K562 (cell line): ENCODE measurements around the gene METTL23. TPM values are rescaled to one million over a fixed set of nuclear protein-coding genes. Genes with fewer than 3 reads are reported as not detected.
A peak's percentile ranks its signal among the peaks of the same experiment; 100 is the strongest.

Source experiments
- ATAC-seq: fragments of 200-7000 bp; cut with Tn5 transposase; 3 replicates; pipeline ENCODE4 v1.9.1; 2020; ENCODE audit warnings: moderate library complexity
- Bru-seq: library from RNA; stranded (reverse); fragments of 400-500 nt; gene quantifications from one replicate; lab custom pipeline; 2021; lab: Mats Ljungman, UMichigan
- BruChase-seq, 2 experiments: library from RNA; stranded (reverse); fragments of 400-500 nt; gene quantifications; one replicate each; lab custom pipeline; 2021; lab: Mats Ljungman, UMichigan
- BruUV-seq: library from RNA; stranded (reverse); fragments of 400-500 nt; replicated peaks from 2 replicates; lab custom pipeline; 2021; lab: Mats Ljungman, UMichigan
- CTCF ChIA-PET: fragments of 300-600 bp; formaldehyde crosslinking; extraction: SDS; loops from one replicate; lab custom pipeline; 2021; ENCODE audit warnings: low intra/inter-chr PET ratio; lab: Yijun Ruan, JAX
- POLR2A ChIA-PET: fragments of 300-600, 350-650 bp; sonication (Branson Sonifier 250); formaldehyde crosslinking; extraction: SDS; loops from one replicate; lab custom pipeline; 2021; ENCODE audit warnings: antibody characterized with exemption, inconsistent platforms; lab: Yijun Ruan, JAX
- DNase-seq, 4 experiments: peaks; one replicate each; pipeline versions ENCODE4 v3.0.0 to v3.0.0-alpha.2; 2011 to 2018; ENCODE audit warnings: low spot score in 3 of 4, mixed read lengths in 3 of 4; ENCODE audit errors: extremely low read depth in 1 of 4
- FAIRE-seq: peaks from 2 replicates; lab custom pipeline; 2011; peaks lifted over from hg19 to GRCh38; lab: Jason Lieb, UNC
- H2AFZ ChIP-seq: 2 replicates; pipeline ENCODE4 v1.6.0; 2011; ENCODE audit warnings: low read depth, low read length, control low read depth, inconsistent platforms
- H3K27ac ChIP-seq: fragments of 200-600 bp; 3 replicates; pipeline ENCODE4 v1.8.0; 2011; ENCODE audit warnings: low read depth, mild to moderate bottlenecking, control low read depth, inconsistent platforms, low read length, moderate library complexity, mixed read lengths; ENCODE audit errors: extremely low read depth
- H3K27me3 ChIP-seq, 2 experiments: fragments of 300-600 bp in 1 of 2; 2 replicates in 1 of 2; 3 replicates in 1 of 2; pipeline versions ENCODE4 v1.6.0 to v1.8.0; 2011; ENCODE audit warnings: inconsistent platforms in 2 of 2, low read length in 2 of 2, mild to moderate bottlenecking in 1 of 2, mixed read lengths in 1 of 2, moderate library complexity in 1 of 2; ENCODE audit not compliant: control insufficient read depth in 2 of 2, insufficient read depth in 2 of 2
- H3K36me3 ChIP-seq: fragments of 300-600 bp; 3 replicates; pipeline ENCODE4 v1.8.0; 2011; ENCODE audit warnings: mild to moderate bottlenecking, low read length, inconsistent platforms; ENCODE audit not compliant: control insufficient read depth, insufficient read depth
- H3K4me1 ChIP-seq, 2 experiments: fragments of 200-600 bp in 1 of 2; replicated peaks in 1 of 2; 2 replicates in 1 of 2; 3 replicates in 1 of 2; pipeline versions ENCODE4 v1.5.1 to v1.8.0; 2011; ENCODE audit warnings: inconsistent platforms in 2 of 2, low read length in 2 of 2, mild to moderate bottlenecking in 1 of 2, mixed read lengths in 1 of 2, moderate library complexity in 1 of 2; ENCODE audit not compliant: control insufficient read depth in 2 of 2, insufficient read depth in 2 of 2
- H3K4me2 ChIP-seq: 2 replicates; pipeline ENCODE4 v1.6.1; 2011; ENCODE audit warnings: low read length, control low read depth, inconsistent platforms, mixed read lengths; ENCODE audit not compliant: insufficient read depth
- H3K4me3 ChIP-seq: fragments of 200-600 bp; sonication (generic), shearing (Covaris generic); 2 replicates; pipeline ENCODE4 v1.5.1; 2016; ENCODE audit warnings: control low read depth, inconsistent platforms
- H3K79me2 ChIP-seq: fragments of 200-600 bp; 3 replicates; pipeline ENCODE4 v1.8.0; 2011; ENCODE audit warnings: low read length, inconsistent platforms; ENCODE audit not compliant: control insufficient read depth, insufficient read depth
- H3K9ac ChIP-seq, 2 experiments: 2 replicates each; pipeline versions ENCODE4 v1.6.0 to v1.6.1; 2011; ENCODE audit warnings: low read depth in 2 of 2, low read length in 2 of 2, control low read depth in 1 of 2, inconsistent platforms in 1 of 2, mild to moderate bottlenecking in 1 of 2, mixed read lengths in 1 of 2; ENCODE audit not compliant: insufficient read depth in 1 of 2
- H3K9me1 ChIP-seq: one replicate; pipeline ENCODE4 v1.6.0; 2011; ENCODE audit warnings: inconsistent platforms, mild to moderate bottlenecking, low read length, moderate library complexity; ENCODE audit not compliant: control insufficient read depth, insufficient read depth
- H3K9me3 ChIP-seq: replicated peaks from 2 replicates; pipeline ENCODE4 v1.5.1; 2011; ENCODE audit warnings: low read depth, low read length, inconsistent platforms; ENCODE audit not compliant: control insufficient read depth, insufficient read depth
- H4K20me1 ChIP-seq: replicated peaks from 2 replicates; pipeline ENCODE4 v1.6.1; 2011; ENCODE audit warnings: low read length, inconsistent platforms, mixed read lengths; ENCODE audit not compliant: control insufficient read depth, insufficient read depth
- DIDO1 ChIP-seq: fragments of 450-650 bp; IDR thresholded peaks from 2 replicates; pipeline ENCODE4 v1.6.1; 2016; ENCODE audit warnings: low read depth, missing biosample characterization, missing genetic modification characterization
- DPF2 ChIP-seq: fragments of 450-650 bp; IDR thresholded peaks from 2 replicates; pipeline ENCODE4 v1.6.1; 2016
- HDAC6 ChIP-seq: IDR thresholded peaks from 2 replicates; pipeline ENCODE4 v1.6.1; 2012; ENCODE audit warnings: low read depth, mild to moderate bottlenecking, control low read depth, inconsistent platforms, low read length, moderate library complexity
- MCM2 ChIP-seq: fragments of 450-650 bp; IDR thresholded peaks from 2 replicates; pipeline ENCODE4 v1.6.1; 2017; ENCODE audit warnings: low read depth, mild to moderate bottlenecking
- NFIC ChIP-seq: fragments of 450-650 bp; IDR thresholded peaks from 2 replicates; pipeline ENCODE4 v1.6.1; 2017; ENCODE audit warnings: mild to moderate bottlenecking, inconsistent platforms
- WGBS: fragments of 100-300 bp; shearing (Covaris generic); methylation state at CpG from one replicate; pipeline ENCODE4 v1.1.6; 2016; ENCODE audit warnings: low coverage, mixed read lengths; ENCODE audit not compliant: insufficient coverage; ENCODE audit errors: missing lambda C conversion rate; 5-methylcytosine and 5-hydroxymethylcytosine counted together
- in situ Hi-C: fragments of 300-500 bp; cut with MboI; formaldehyde crosslinking; loops from 4 replicates; pipeline ENCODE4 v1.15.0; 2018; ENCODE audit warnings: inconsistent platforms, mixed read lengths
- intact Hi-C: fragments of 100-400 bp; cut with micrococcal nuclease; formaldehyde crosslinking; loops from 2 replicates; pipeline ENCODE4 v1.14.2; 2022
- long read RNA-seq, 3 experiments: library from polyadenylated mRNA in 2 of 3; library from RNA in 1 of 3; unstranded in 2 of 3; stranded (forward) in 1 of 3; transcript quantifications; one replicate each; pipeline ENCODE4 v2.0.0, GENCODE V29; 2019 to 2022
- polyA minus RNA-seq, 3 experiments: library from RNA; depleted of rRNA, polyadenylated mRNA; stranded (reverse); fragments of >200 nt; gene quantifications; 2 replicates each; pipeline ENCODE4 v1.2.3, GENCODE V29; 2011
- polyA plus RNA-seq, 8 experiments: library from polyadenylated mRNA; depleted of rRNA in 4 of 8; stranded (reverse) in 5 of 8; unstranded in 3 of 8; fragments of >200 nt; fragmentation: Nextera tagmentation in 2 of 8; fragmentation: Illumina TruSeq in 1 of 8; extraction: Ambion mirVana in 2 of 8; extraction: Trizol in 1 of 8; gene quantifications; 2 replicates each; pipeline versions ENCODE4 v1.2.1 to v1.2.3, GENCODE V29; 2011 to 2014; ENCODE audit warnings: inconsistent platforms in 1 of 8, missing spikeins in 1 of 8
- total RNA-seq, 7 experiments: library from RNA; depleted of rRNA in 6 of 7; stranded (reverse); fragments of >200 nt in 6 of 7; fragmentation: Illumina TruSeq in 2 of 7; extraction: Trizol in 2 of 7; gene quantifications; 2 replicates each; pipeline versions ENCODE4 v1.2.1 to v1.2.3, GENCODE V29; 2011 to 2021; ENCODE audit warnings: low replicate concordance in 1 of 7
- TF ChIP-seq, protein P1 (sequence below): sonication (generic); formaldehyde crosslinking; IDR thresholded peaks from 2 replicates; pipeline ENCODE4 v1.8.0; 2022; ENCODE audit warnings: mild to moderate bottlenecking, missing genetic modification reagents
- TF ChIP-seq, protein P2 (sequence below): fragments of 450-650 bp; conservative IDR thresholded peaks from 2 replicates; pipeline ENCODE4 v1.6.1; 2016; ENCODE audit warnings: missing genetic modification characterization, low read depth, mild to moderate bottlenecking, missing compliant biosample characterization, moderate library complexity

Gene METTL23, protein sequence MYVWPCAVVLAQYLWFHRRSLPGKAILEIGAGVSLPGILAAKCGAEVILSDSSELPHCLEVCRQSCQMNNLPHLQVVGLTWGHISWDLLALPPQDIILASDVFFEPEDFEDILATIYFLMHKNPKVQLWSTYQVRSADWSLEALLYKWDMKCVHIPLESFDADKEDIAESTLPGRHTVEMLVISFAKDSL
- total RNA-seq (2011; cell fraction: chromatin; rRNA removed; ENCODE audit: low replicate concordance), result 39.2 and 44.3 TPM in 2 replicates
- total RNA-seq (2011; cell fraction: nucleolus; rRNA removed), result 29.1 and 31.7 TPM in 2 replicates
- 28.7 and 31.7 TPM in 2 replicates for total RNA-seq (2011; cell fraction: nucleoplasm; rRNA removed)
- total RNA-seq (2014; rRNA removed) (29.4 and 32.9 TPM in 2 replicates), total RNA-seq (2014; rRNA removed; fragmentation: Illumina TruSeq; extraction: Trizol) (37.3 and 47.0 TPM in 2 replicates), total RNA-seq (2015; rRNA removed; fragmentation: Illumina TruSeq; extraction: Trizol) (24.1 and 29.5 TPM in 2 replicates), total RNA-seq (2021) (36.5 TPM in 2 replicates), polyA plus RNA-seq (2011; rRNA removed) (56.7 and 67.3 TPM in 2 replicates), polyA plus RNA-seq (2014; fragmentation: Illumina TruSeq; extraction: Trizol) (41.6 and 44.1 TPM in 2 replicates), polyA plus RNA-seq (2014; fragmentation: Nextera tagmentation; extraction: Ambion mirVana) (10 to 100 TPM; 42.2 to 46.1 TPM), polyA plus RNA-seq (2014; rRNA removed) (46.6 and 58.5 TPM in 2 replicates), polyA minus RNA-seq (2011; rRNA and poly(A)+ RNA removed) (29.0 and 31.8 TPM in 2 replicates), Bru-seq, nascent RNA (percentile 77 among the genes with signal in this experiment), BruChase-seq, experiment 1, labeled RNA remaining after a 2-hour chase (percentile 65 among the genes with signal in this experiment), BruChase-seq, experiment 2, labeled RNA remaining after a 6-hour chase (percentile 65 among the genes with signal in this experiment)
- 40.2 and 42.2 TPM in 2 replicates for polyA plus RNA-seq (2011; cell fraction: cytosol; rRNA removed)
- 39.8 and 45.6 TPM in 2 replicates for polyA plus RNA-seq (2011; cell fraction: nucleus; rRNA removed)
- 44.3 and 52.0 TPM in 2 replicates for polyA plus RNA-seq (2012)
- 6.7 and 12.1 TPM in 2 replicates for polyA minus RNA-seq (2011; cell fraction: cytosol; rRNA and poly(A)+ RNA removed)
- 9.2 and 15.1 TPM in 2 replicates for polyA minus RNA-seq (2011; cell fraction: nucleus; rRNA and poly(A)+ RNA removed)
- long read RNA-seq, experiment 1, transcript METTL23-206 (5 exons, 581 nt), result major isoform, 6 of 35 reads
- long read RNA-seq, experiment 1, transcript METTL23-201 (5 exons, 1,155 nt), result major isoform, 6 of 35 reads
- long read RNA-seq, experiment 1, partial matches to known transcripts, result 3 of 35 reads
- long read RNA-seq, experiment 1, other reads (novel, unspliced or antisense), result 10 of 35 reads
- long read RNA-seq, experiment 2, transcript METTL23-207 (5 exons, 1,184 nt), result major isoform, 5 of 39 reads
- long read RNA-seq, experiment 2, partial matches to known transcripts, result 16 of 39 reads
- long read RNA-seq, experiment 2, other reads (novel, unspliced or antisense), result 16 of 39 reads
- long read RNA-seq, experiment 3, transcript METTL23-204 (4 exons, 904 nt), result major isoform, 5 of 27 reads
- long read RNA-seq, experiment 3, transcript METTL23-201 (5 exons, 1,155 nt), result major isoform, 5 of 27 reads
- long read RNA-seq, experiment 3, partial matches to known transcripts, result 0 of 27 reads
- long read RNA-seq, experiment 3, other reads (novel, unspliced or antisense), result 9 of 27 reads

DNA sequence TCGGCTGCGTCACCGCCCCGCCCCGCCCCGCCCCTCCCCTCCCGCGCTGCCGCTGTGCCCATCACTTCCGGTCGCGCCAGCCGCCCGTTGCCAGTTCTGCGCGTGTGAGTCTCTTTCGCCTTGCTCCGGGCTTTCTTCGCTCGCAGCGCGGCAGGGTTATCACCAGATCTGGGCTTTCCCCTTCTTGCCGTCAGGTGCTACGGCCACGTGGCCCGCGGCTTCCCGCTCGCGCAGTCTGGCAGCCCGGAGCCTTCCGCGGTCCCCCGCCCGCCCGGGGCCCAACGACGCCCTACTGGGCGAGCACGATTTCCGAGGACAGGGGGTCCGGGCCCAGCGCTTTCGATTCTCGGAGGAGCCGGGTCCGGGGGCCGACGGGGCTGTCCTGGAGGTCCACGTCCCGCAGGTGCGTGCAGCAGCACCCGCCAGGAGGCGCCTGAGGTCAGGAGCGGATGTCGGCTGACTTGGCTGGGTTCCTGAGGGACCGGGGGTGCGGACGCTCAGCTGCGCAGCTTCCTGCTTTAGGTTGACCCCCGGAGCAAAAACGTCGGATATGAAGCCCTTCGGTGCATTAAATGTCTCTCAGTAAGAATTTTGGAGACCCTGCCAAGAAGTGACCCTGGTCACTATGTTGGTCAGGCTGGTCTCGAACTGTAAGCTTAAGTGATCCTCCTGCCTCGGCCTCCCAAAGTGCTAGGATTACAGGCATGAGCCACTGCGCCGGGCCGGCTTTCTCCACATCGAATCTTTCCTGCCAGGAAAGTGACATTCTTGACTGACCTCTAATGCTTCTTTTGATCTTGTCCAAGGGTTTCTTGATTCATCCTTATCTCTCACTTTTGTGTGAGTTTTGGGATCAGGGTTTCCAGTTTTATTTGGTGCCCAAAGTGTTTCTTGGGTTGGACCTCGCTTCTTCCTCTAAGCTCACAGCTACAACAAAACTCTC is at the start of gene METTL23:
METTL23 (plus strand) TSS at position 64 of the 943 bp plus-strand sequence. CDS start 2,872 bp downstream, outside the sequence.
- no peak for FAIRE-seq
- TF ChIP-seq NFIC (peak; percentile 94), DPF2 (0 out of 2 replicates have a peak, but pooled peaks have one; percentile 46), HDAC6 (no peak), MCM2 (no peak), DIDO1 (no peak)
- TF ChIP-seq, protein P1, sequence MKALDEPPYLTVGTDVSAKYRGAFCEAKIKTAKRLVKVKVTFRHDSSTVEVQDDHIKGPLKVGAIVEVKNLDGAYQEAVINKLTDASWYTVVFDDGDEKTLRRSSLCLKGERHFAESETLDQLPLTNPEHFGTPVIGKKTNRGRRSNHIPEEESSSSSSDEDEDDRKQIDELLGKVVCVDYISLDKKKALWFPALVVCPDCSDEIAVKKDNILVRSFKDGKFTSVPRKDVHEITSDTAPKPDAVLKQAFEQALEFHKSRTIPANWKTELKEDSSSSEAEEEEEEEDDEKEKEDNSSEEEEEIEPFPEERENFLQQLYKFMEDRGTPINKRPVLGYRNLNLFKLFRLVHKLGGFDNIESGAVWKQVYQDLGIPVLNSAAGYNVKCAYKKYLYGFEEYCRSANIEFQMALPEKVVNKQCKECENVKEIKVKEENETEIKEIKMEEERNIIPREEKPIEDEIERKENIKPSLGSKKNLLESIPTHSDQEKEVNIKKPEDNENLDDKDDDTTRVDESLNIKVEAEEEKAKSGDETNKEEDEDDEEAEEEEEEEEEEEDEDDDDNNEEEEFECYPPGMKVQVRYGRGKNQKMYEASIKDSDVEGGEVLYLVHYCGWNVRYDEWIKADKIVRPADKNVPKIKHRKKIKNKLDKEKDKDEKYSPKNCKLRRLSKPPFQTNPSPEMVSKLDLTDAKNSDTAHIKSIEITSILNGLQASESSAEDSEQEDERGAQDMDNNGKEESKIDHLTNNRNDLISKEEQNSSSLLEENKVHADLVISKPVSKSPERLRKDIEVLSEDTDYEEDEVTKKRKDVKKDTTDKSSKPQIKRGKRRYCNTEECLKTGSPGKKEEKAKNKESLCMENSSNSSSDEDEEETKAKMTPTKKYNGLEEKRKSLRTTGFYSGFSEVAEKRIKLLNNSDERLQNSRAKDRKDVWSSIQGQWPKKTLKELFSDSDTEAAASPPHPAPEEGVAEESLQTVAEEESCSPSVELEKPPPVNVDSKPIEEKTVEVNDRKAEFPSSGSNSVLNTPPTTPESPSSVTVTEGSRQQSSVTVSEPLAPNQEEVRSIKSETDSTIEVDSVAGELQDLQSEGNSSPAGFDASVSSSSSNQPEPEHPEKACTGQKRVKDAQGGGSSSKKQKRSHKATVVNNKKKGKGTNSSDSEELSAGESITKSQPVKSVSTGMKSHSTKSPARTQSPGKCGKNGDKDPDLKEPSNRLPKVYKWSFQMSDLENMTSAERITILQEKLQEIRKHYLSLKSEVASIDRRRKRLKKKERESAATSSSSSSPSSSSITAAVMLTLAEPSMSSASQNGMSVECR (CRISPR knock-in tag), result peak; percentile 92
- TF ChIP-seq, protein P2, sequence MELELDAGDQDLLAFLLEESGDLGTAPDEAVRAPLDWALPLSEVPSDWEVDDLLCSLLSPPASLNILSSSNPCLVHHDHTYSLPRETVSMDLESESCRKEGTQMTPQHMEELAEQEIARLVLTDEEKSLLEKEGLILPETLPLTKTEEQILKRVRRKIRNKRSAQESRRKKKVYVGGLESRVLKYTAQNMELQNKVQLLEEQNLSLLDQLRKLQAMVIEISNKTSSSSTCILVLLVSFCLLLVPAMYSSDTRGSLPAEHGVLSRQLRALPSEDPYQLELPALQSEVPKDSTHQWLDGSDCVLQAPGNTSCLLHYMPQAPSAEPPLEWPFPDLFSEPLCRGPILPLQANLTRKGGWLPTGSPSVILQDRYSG (tag), result 0 out of 2 replicates have a peak, but pooled peaks have one; percentile 28

More for the DNA sequence above, at the start of gene METTL23:
- DNase-seq (peak in 3 of 4 experiments; percentile 72 to 89 (median 83)), ATAC-seq (peak; percentile 76)
- ChIA-PET POLR2A (interaction anchor here (0.6 to 5.1 kb wide), 12 partner anchors 9 to 329 kb away, joined by 3 to 75 read pairs (median 4); partner anchors contain the start of genes MFSD11, MXRA7 and SRSF2), CTCF (interaction anchor here (1.1 kb wide), 1 partner anchor 9 kb away, joined by 3 read pairs; no protein-coding TSS in a partner anchor)
- no peaks in the 10 kb centered on the region for H3K9me1 ChIP-seq
- in situ Hi-C loops (no loop called here), intact Hi-C loops (loop anchor here (5.0 kb wide), 1 partner anchor 85 kb away; the partner anchor contains the start of gene ST6GALNAC1)
- under 1% methylated on average over 42 of the region's 71 CpGs for WGBS
- BruUV-seq, result TSS peak; percentile 74
- H2AFZ ChIP-seq, result peak within 1 kb of the TSS; percentile 85
- peak within 1 kb of the TSS; percentile 96 for H3K27ac ChIP-seq
- H3K79me2 ChIP-seq, result peaks cover 74% of the 10 kb centered on the region
- no peaks in the 10 kb centered on the region for H3K27me3 ChIP-seq
- H3K4me2 ChIP-seq, result peak within 1 kb of the TSS; percentile 88
- H3K9me3 ChIP-seq, result no peaks in the 10 kb centered on the region; the same call in 1 of the 2 replicates
- peak within 1 kb of the TSS; percentile 91 to 99 for H3K9ac ChIP-seq
- peaks cover 52% of the 10 kb centered on the region for H3K36me3 ChIP-seq
- peak within 1 kb of the TSS; percentile 82 for H3K4me3 ChIP-seq
- 0 out of 2 replicates have a peak, but pooled peaks cover 4% of the 10 kb centered on the region for H4K20me1 ChIP-seq
- H3K4me1 ChIP-seq, result peaks cover 19 to 40% of the 10 kb centered on the region in 2 experiments; a peak in 4 of 5 replicates
